ENCODE measurements around the gene DDC. TPM values are rescaled to one million over a fixed set of nuclear protein-coding genes. Genes with fewer than 3 reads are reported as not detected.

Gene DDC
- total and polyA plus RNA-seq, 2 donors (not counting 1 experiment from before 2014, with no cell fraction given) = not detected

- TF ChIP-seq EZH2 (IDR thresholded peaks at IDR 0.05; ENCODE audit: borderline replicate concordance, insufficient read depth, low read depth, low read length, poor library complexity, severe bottlenecking) = no peak
- no peak for TF ChIP-seq CTCF (IDR thresholded peaks at IDR 0.05)
- no peaks in the 10 kb centered on the region for H3K9me3 ChIP-seq (ENCODE audit: control extremely low read depth in 1 of 3, control insufficient read depth in 2 of 3, insufficient read depth in 1 of 3, low read length in 2 of 3)
- H3K79me2 ChIP-seq (ENCODE audit: control insufficient read depth, insufficient read depth, low read length) = no peaks in the 10 kb centered on the region
- no peaks in the 10 kb centered on the region for H4K20me1 ChIP-seq (ENCODE audit: control insufficient read depth, insufficient read depth, low read length, poor library complexity, severe bottlenecking)
- H3K4me1 Mint-ChIP-seq = no peaks in the 10 kb centered on the region
- H3K36me3 ChIP-seq (replicated peaks in 1 of 2; ENCODE audit: control extremely low read depth in 1 of 2, control insufficient read depth in 1 of 2, extremely low read depth in 1 of 2, insufficient read depth in 2 of 2, low read length in 1 of 2) = no peaks in the 10 kb centered on the region
- H3K27me3 ChIP-seq (replicated peaks in 1 of 4; ENCODE audit: control extremely low read depth in 1 of 4, control insufficient read depth in 3 of 4, insufficient read depth in 4 of 4, low read length in 3 of 4) = no peaks in the 10 kb centered on the region
- no peak overlapping the region for H3K4me3 Mint-ChIP-seq
- H3K27ac ChIP-seq (ENCODE audit: low read length in 2 of 2) = no peak overlapping the region
- ATAC-seq (ENCODE audit: low read depth) (no peak), DNase-seq (no peak)
- 93% methylated on average over 5 of the region's 5 CpGs for WGBS (ENCODE audit: insufficient coverage)
- CTCF ChIA-PET = interaction anchor here (1.0 kb wide), 1 partner anchor 18 kb away, joined by 5 read pairs; no protein-coding TSS in a partner anchor
- H3K27ac Mint-ChIP-seq = no peak overlapping the region
- peaks cover 11% of the 10 kb centered on the region for H3K27me3 Mint-ChIP-seq
- intact Hi-C loops (cut with micrococcal nuclease) = no loop called here
- POLR2A ChIA-PET = no interaction called here
- H3K4me1 ChIP-seq (ENCODE audit: control insufficient read depth in 2 of 2, insufficient read depth in 2 of 2, low read length in 2 of 2) = no peaks in the 10 kb centered on the region
- H3K9ac ChIP-seq (ENCODE audit: low read length) = no peak overlapping the region
- H3K4me3 ChIP-seq (ENCODE audit: control extremely low read depth in 1 of 5, extremely low read depth in 1 of 5, insufficient read depth in 1 of 5, low read depth in 2 of 5, low read length in 4 of 5) = no peak overlapping the region
- H2AFZ ChIP-seq (ENCODE audit: insufficient read depth, low read depth, low read length, poor library complexity, severe bottlenecking) = no peak overlapping the region
- H3K9me3 Mint-ChIP-seq (ENCODE audit: insufficient read depth) = no peaks in the 10 kb centered on the region
- H3K4me2 ChIP-seq (replicated peaks; ENCODE audit: low read depth, low read length, poor library complexity, severe bottlenecking) = no peak overlapping the region
Measured at GRCh38 chr7:50612704-50613103, 47.5 kb upstream of the DDC start.

GRCh38 chr7:50610521-50611277 is 45.5 kb upstream of the DDC start:
- Histone ChIP-seq H3K36me3 (replicated peaks in 1 of 2; ENCODE audit: control extremely low read depth in 1 of 2, control insufficient read depth in 1 of 2, extremely low read depth in 1 of 2, insufficient read depth in 2 of 2, low read length in 1 of 2) (no peaks in the 10 kb centered on the region), H3K4me3 (ENCODE audit: control extremely low read depth in 1 of 5, extremely low read depth in 1 of 5, insufficient read depth in 1 of 5, low read depth in 2 of 5, low read length in 4 of 5) (no peak overlapping the region), H3K9me3 (ENCODE audit: control extremely low read depth in 1 of 3, control insufficient read depth in 2 of 3, insufficient read depth in 1 of 3, low read length in 2 of 3) (no peaks in the 10 kb centered on the region), H2AFZ (ENCODE audit: insufficient read depth, low read depth, low read length, poor library complexity, severe bottlenecking) (no peak overlapping the region), H3K27ac (ENCODE audit: low read length in 2 of 2) (no peak overlapping the region), H3K79me2 (ENCODE audit: control insufficient read depth, insufficient read depth, low read length) (no peaks in the 10 kb centered on the region), H3K4me2 (replicated peaks; ENCODE audit: low read depth, low read length, poor library complexity, severe bottlenecking) (no peak overlapping the region), H3K9ac (ENCODE audit: low read length) (no peak overlapping the region), H4K20me1 (ENCODE audit: control insufficient read depth, insufficient read depth, low read length, poor library complexity, severe bottlenecking) (no peaks in the 10 kb centered on the region), H3K27me3 (replicated peaks in 1 of 4; ENCODE audit: control extremely low read depth in 1 of 4, control insufficient read depth in 3 of 4, insufficient read depth in 4 of 4, low read length in 3 of 4) (no peaks in the 10 kb centered on the region), H3K4me1 (ENCODE audit: control insufficient read depth in 2 of 2, insufficient read depth in 2 of 2, low read length in 2 of 2) (no peaks in the 10 kb centered on the region)
- TF ChIP-seq CTCF (IDR thresholded peaks at IDR 0.05) (no peak), EZH2 (IDR thresholded peaks at IDR 0.05; ENCODE audit: borderline replicate concordance, insufficient read depth, low read depth, low read length, poor library complexity, severe bottlenecking) (no peak)
- H3K4me3 Mint-ChIP-seq = no peak overlapping the region
- no peak for ATAC-seq (ENCODE audit: low read depth)
- WGBS (ENCODE audit: insufficient coverage) = 54% methylated on average over 3 of the region's 6 CpGs
- peaks cover 11% of the 10 kb centered on the region for H3K27me3 Mint-ChIP-seq
- intact Hi-C loops (cut with micrococcal nuclease) = no loop called here
- ChIA-PET POLR2A (no interaction called here), CTCF (interaction anchor here (0.9 to 1.4 kb wide), 3 partner anchors 18 to 67 kb away, joined by 3 read pairs; no protein-coding TSS in a partner anchor)
- H3K27ac Mint-ChIP-seq = no peak overlapping the region
- no peak for DNase-seq
- no peaks in the 10 kb centered on the region for H3K9me3 Mint-ChIP-seq (ENCODE audit: insufficient read depth)
- no peaks in the 10 kb centered on the region for H3K4me1 Mint-ChIP-seq
